WTC11 (cell line): ENCODE data around the gene LRRC47.

ENCODE experiments used
- ATF1 ChIP-seq: sonication (generic); formaldehyde crosslinking; IDR thresholded peaks from 2 replicates; pipeline ENCODE4 v1.8.1; 2023; ENCODE audit warnings: mild to moderate bottlenecking, moderate library complexity, missing genetic modification reagents
- ATF3 ChIP-seq: sonication (generic); formaldehyde crosslinking; conservative IDR thresholded peaks from 2 replicates; pipeline ENCODE4 v1.8.1; 2022; ENCODE audit warnings: mild to moderate bottlenecking, missing genetic modification reagents
- CBFB ChIP-seq: sonication (generic); formaldehyde crosslinking; IDR thresholded peaks from 2 replicates; pipeline ENCODE4 v1.8.1; 2022; ENCODE audit warnings: mild to moderate bottlenecking, low read depth, missing genetic modification reagents
- FOXP1 ChIP-seq: sonication (generic); formaldehyde crosslinking; IDR thresholded peaks from 2 replicates; pipeline ENCODE4 v1.8.0; 2022; ENCODE audit warnings: missing genetic modification reagents, mild to moderate bottlenecking, moderate library complexity, borderline replicate concordance
- FOXP4 ChIP-seq: sonication (generic); formaldehyde crosslinking; IDR thresholded peaks from 2 replicates; pipeline ENCODE4 v1.8.0; 2022; ENCODE audit warnings: mild to moderate bottlenecking, missing genetic modification reagents
- IRF2 ChIP-seq: sonication (generic); formaldehyde crosslinking; IDR thresholded peaks from 2 replicates; pipeline ENCODE4 v1.8.0; 2022; ENCODE audit warnings: low read depth, missing genetic modification reagents, borderline replicate concordance
- JUN ChIP-seq: sonication (generic); formaldehyde crosslinking; IDR thresholded peaks from 2 replicates; pipeline ENCODE4 v1.8.0; 2023; ENCODE audit warnings: mild to moderate bottlenecking, missing genetic modification reagents
- USF2 ChIP-seq: sonication (generic); formaldehyde crosslinking; IDR thresholded peaks from 2 replicates; pipeline ENCODE4 v1.8.1; 2023; ENCODE audit warnings: mild to moderate bottlenecking, missing genetic modification reagents, moderate library complexity
- ZNF138 ChIP-seq: sonication (generic); formaldehyde crosslinking; conservative IDR thresholded peaks from 2 replicates; pipeline ENCODE4 v1.8.1; 2022; ENCODE audit warnings: mild to moderate bottlenecking, moderate library complexity, missing genetic modification reagents
- TF ChIP-seq, protein P1 (sequence below): fragments of 200-600 bp; IDR thresholded peaks from 2 replicates; pipeline ENCODE4 v1.8.0; 2022; ENCODE audit warnings: antibody characterized with exemption
- TF ChIP-seq, protein P2 (sequence below): sonication (generic); formaldehyde crosslinking; IDR thresholded peaks from 2 replicates; pipeline ENCODE4 v1.8.1; 2022; ENCODE audit warnings: mild to moderate bottlenecking, moderate library complexity, missing genetic modification reagents
- TF ChIP-seq, protein P3 (sequence below): sonication (generic); formaldehyde crosslinking; IDR thresholded peaks from 2 replicates; pipeline ENCODE4 v1.8.1; 2023; ENCODE audit warnings: mild to moderate bottlenecking, moderate library complexity, missing genetic modification reagents

- no peak for TF ChIP-seq JUN (CRISPR knock-in tag)
- no peak for TF ChIP-seq IRF2 (CRISPR knock-in tag)
- TF ChIP-seq, protein P1, sequence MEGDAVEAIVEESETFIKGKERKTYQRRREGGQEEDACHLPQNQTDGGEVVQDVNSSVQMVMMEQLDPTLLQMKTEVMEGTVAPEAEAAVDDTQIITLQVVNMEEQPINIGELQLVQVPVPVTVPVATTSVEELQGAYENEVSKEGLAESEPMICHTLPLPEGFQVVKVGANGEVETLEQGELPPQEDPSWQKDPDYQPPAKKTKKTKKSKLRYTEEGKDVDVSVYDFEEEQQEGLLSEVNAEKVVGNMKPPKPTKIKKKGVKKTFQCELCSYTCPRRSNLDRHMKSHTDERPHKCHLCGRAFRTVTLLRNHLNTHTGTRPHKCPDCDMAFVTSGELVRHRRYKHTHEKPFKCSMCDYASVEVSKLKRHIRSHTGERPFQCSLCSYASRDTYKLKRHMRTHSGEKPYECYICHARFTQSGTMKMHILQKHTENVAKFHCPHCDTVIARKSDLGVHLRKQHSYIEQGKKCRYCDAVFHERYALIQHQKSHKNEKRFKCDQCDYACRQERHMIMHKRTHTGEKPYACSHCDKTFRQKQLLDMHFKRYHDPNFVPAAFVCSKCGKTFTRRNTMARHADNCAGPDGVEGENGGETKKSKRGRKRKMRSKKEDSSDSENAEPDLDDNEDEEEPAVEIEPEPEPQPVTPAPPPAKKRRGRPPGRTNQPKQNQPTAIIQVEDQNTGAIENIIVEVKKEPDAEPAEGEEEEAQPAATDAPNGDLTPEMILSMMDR: no peak
- TF ChIP-seq ATF3 (CRISPR knock-in tag): no peak
- TF ChIP-seq, protein P2, sequence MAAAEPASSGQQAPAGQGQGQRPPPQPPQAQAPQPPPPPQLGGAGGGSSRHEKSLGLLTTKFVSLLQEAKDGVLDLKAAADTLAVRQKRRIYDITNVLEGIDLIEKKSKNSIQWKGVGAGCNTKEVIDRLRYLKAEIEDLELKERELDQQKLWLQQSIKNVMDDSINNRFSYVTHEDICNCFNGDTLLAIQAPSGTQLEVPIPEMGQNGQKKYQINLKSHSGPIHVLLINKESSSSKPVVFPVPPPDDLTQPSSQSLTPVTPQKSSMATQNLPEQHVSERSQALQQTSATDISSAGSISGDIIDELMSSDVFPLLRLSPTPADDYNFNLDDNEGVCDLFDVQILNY (CRISPR knock-in tag): no peak
- TF ChIP-seq ATF1 (CRISPR knock-in tag): no peak
- TF ChIP-seq USF2 (CRISPR knock-in tag): no peak
- no peak for TF ChIP-seq FOXP4 (CRISPR knock-in tag)
- TF ChIP-seq, protein P3, sequence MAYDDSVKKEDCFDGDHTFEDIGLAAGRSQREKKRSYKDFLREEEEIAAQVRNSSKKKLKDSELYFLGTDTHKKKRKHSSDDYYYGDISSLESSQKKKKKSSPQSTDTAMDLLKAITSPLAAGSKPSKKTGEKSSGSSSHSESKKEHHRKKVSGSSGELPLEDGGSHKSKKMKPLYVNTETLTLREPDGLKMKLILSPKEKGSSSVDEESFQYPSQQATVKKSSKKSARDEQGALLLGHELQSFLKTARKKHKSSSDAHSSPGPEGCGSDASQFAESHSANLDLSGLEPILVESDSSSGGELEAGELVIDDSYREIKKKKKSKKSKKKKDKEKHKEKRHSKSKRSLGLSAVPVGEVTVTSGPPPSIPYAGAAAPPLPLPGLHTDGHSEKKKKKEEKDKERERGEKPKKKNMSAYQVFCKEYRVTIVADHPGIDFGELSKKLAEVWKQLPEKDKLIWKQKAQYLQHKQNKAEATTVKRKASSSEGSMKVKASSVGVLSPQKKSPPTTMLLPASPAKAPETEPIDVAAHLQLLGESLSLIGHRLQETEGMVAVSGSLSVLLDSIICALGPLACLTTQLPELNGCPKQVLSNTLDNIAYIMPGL (CRISPR knock-in tag): no peak
- TF ChIP-seq FOXP1 (CRISPR knock-in tag): no peak
- no peak for TF ChIP-seq CBFB (CRISPR knock-in tag)
- TF ChIP-seq ZNF138 (CRISPR knock-in tag): no peak
These were observed 16.9 kb downstream of the LRRC47 start for GRCh38 chr1:3779265-3779911.
